ENCODE results near the gene FBXL17. TPM values are rescaled to one million over a fixed set of nuclear protein-coding genes. Genes with fewer than 3 reads are reported as not detected.
"Not testable (repeated sequence)": the region's sequence is repeated elsewhere in the genome, so short reads cannot be mapped to it uniquely, and the experiment has no call there.

The FBXL17 gene
- total RNA-seq, 1 experiment from 2014 or later = 8.8 TPM

DNA sequence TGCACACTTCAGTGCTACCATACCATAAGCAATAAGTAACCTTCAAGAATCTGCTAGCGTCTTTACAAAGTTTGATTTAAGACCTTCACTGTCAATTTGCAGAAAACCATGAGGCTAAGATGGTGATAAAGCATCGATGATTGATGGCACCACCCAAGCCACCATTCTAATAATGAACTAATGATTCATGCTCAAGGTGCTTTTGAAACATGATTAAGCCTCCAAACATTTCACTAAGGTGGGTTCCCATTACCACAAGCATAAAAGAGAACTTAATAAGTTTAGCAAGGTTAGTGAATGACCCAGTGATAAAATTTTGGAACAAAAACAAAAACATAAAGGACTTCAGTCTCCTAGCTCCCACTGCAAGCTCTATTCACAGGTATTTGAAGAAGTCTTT lies 214.7 kb downstream of the FBXL17 start:
- Histone ChIP-seq H3K9me2 (replicated peaks; ENCODE audit: low read length) (no peaks in the 10 kb centered on the region), H2AFZ (ENCODE audit: low read length) (no peak overlapping the region), H3K4me1 (ENCODE audit: insufficient read depth, low read length) (peaks cover 6% of the 10 kb centered on the region), H3F3A (ENCODE audit: low read length, unreplicated experiment) (no peaks in the 10 kb centered on the region), H3K4me3 (ENCODE audit: low read length) (no peak overlapping the region), H3K9ac (ENCODE audit: low read length) (no peak overlapping the region), H3K79me2 (ENCODE audit: low read length) (no peaks in the 10 kb centered on the region), H3K4me2 (ENCODE audit: low read length) (no peak overlapping the region), H4K20me1 (ENCODE audit: low read length) (no peaks in the 10 kb centered on the region), H3K36me3 (ENCODE audit: low read depth, low read length) (no peaks in the 10 kb centered on the region), H3K27me3 (ENCODE audit: low read length) (no peaks in the 10 kb centered on the region), H3K27ac (ENCODE audit: low read length) (no peak overlapping the region), H3K9me3 (ENCODE audit: low read length) (no peaks in the 10 kb centered on the region)
- DNase-seq (peak; percentile 22), ATAC-seq (no peak)
- intact Hi-C loops (cut with micrococcal nuclease) = no loop called here
- no TSS peak for BruUV-seq (replicated peaks)
- TF ChIP-seq, protein P1, sequence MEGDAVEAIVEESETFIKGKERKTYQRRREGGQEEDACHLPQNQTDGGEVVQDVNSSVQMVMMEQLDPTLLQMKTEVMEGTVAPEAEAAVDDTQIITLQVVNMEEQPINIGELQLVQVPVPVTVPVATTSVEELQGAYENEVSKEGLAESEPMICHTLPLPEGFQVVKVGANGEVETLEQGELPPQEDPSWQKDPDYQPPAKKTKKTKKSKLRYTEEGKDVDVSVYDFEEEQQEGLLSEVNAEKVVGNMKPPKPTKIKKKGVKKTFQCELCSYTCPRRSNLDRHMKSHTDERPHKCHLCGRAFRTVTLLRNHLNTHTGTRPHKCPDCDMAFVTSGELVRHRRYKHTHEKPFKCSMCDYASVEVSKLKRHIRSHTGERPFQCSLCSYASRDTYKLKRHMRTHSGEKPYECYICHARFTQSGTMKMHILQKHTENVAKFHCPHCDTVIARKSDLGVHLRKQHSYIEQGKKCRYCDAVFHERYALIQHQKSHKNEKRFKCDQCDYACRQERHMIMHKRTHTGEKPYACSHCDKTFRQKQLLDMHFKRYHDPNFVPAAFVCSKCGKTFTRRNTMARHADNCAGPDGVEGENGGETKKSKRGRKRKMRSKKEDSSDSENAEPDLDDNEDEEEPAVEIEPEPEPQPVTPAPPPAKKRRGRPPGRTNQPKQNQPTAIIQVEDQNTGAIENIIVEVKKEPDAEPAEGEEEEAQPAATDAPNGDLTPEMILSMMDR (conservative IDR thresholded peaks at IDR 0.05; ENCODE audit: low read depth, low read length) = no peak
- TF ChIP-seq EZH2phosphoT487 (IDR thresholded peaks at IDR 0.05; ENCODE audit: borderline replicate concordance, low read length) = no peak
- ChIA-PET CTCF (no interaction called here), POLR2A (ENCODE audit: unreplicated experiment) (no interaction called here)

GRCh38 chr5:108164574-108164973 lies 217.3 kb downstream of the FBXL17 start:
- H3K9me2 ChIP-seq (replicated peaks; ENCODE audit: low read length) = no peaks in the 10 kb centered on the region
- no peaks in the 10 kb centered on the region for H3F3A ChIP-seq (ENCODE audit: low read length, unreplicated experiment)
- no peak overlapping the region for H2AFZ ChIP-seq (ENCODE audit: low read length)
- H3K79me2 ChIP-seq (ENCODE audit: low read length) = no peaks in the 10 kb centered on the region
- no TSS peak for BruUV-seq (replicated peaks)
- H3K9me3 ChIP-seq (ENCODE audit: low read length) = no peaks in the 10 kb centered on the region
- intact Hi-C loops (cut with micrococcal nuclease) = no loop called here
- no peaks in the 10 kb centered on the region for H3K36me3 ChIP-seq (ENCODE audit: low read depth, low read length)
- H3K9ac ChIP-seq (ENCODE audit: low read length) = no peak overlapping the region
- ChIA-PET CTCF (no interaction called here), POLR2A (ENCODE audit: unreplicated experiment) (no interaction called here)
- TF ChIP-seq, protein P1 (conservative IDR thresholded peaks at IDR 0.05; ENCODE audit: low read depth, low read length) = no peak
- TF ChIP-seq EZH2 (IDR thresholded peaks at IDR 0.05; ENCODE audit: low read length, unreplicated experiment) = no peak
- TF ChIP-seq EZH2phosphoT487 (IDR thresholded peaks at IDR 0.05; ENCODE audit: borderline replicate concordance, low read length) = no peak
- no peak overlapping the region for H3K27ac ChIP-seq (ENCODE audit: low read length)
- DNase-seq = no peak
- ATAC-seq = no peak
- H4K20me1 ChIP-seq (ENCODE audit: low read length) = no peaks in the 10 kb centered on the region
- H3K27me3 ChIP-seq (ENCODE audit: low read length) = no peaks in the 10 kb centered on the region
- peaks cover 6% of the 10 kb centered on the region for H3K4me1 ChIP-seq (ENCODE audit: insufficient read depth, low read length)
- no peak overlapping the region for H3K4me3 ChIP-seq (ENCODE audit: low read length)
- no peak overlapping the region for H3K4me2 ChIP-seq (ENCODE audit: low read length)

DNA sequence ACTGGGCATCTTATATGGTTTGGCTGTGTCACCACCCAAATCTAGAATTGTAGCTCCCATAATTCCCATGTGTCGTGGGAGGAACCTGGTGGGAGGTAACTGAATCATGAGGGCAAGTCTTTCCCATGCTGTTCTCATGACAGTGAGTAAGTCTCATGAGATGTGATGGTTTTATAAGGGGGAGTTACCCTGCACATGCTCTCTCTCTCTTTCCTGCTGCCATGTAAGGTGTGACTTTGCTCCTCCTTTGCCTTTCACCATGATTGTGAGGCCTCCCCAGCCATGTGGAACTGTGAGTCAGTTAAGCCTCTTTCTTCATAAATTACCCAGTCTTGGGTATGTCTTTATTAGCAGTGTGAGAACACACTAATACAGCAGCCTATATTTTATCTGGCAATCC lies 229.0 kb downstream of the FBXL17 start:
- H3K4me3 ChIP-seq (ENCODE audit: low read length); CTCF ChIA-PET; H3K79me2 ChIP-seq (ENCODE audit: low read length); H3K4me1 ChIP-seq (ENCODE audit: insufficient read depth, low read length); H3K9me2 ChIP-seq (replicated peaks; ENCODE audit: low read length); POLR2A ChIA-PET (ENCODE audit: unreplicated experiment); H3F3A ChIP-seq (ENCODE audit: low read length, unreplicated experiment); H3K4me2 ChIP-seq (ENCODE audit: low read length); H3K36me3 ChIP-seq (ENCODE audit: low read depth, low read length); H3K9ac ChIP-seq (ENCODE audit: low read length); H4K20me1 ChIP-seq (ENCODE audit: low read length); H3K9me3 ChIP-seq (ENCODE audit: low read length); DNase-seq; H3K27ac ChIP-seq (ENCODE audit: low read length); H3K27me3 ChIP-seq (ENCODE audit: low read length); ATAC-seq; BruUV-seq (replicated peaks); intact Hi-C loops (cut with micrococcal nuclease); H2AFZ ChIP-seq (ENCODE audit: low read length): not testable (repeated sequence)
